Hematopoietic multipotent progenitor cell (in vitro differentiated cells): ENCODE measurements around the gene GPC6. TPM values are rescaled to one million over a fixed set of nuclear protein-coding genes. Genes with fewer than 3 reads are reported as not detected.
"Not testable (repeated sequence)": the region's sequence is repeated elsewhere in the genome, so short reads cannot be mapped to it uniquely, and the experiment has no call there.

Source experiments
- DNase-seq, 3 donors: peaks; one replicate each; pipeline ENCODE4 v3.0.0-alpha.2; 2011 to 2015; ENCODE audit warnings: low read depth in 2 of 3, low spot score in 2 of 3
- total RNA-seq: library from RNA; depleted of rRNA; stranded (reverse); fragments of >200 nt; gene quantifications from one replicate; pipeline ENCODE4 v1.2.3, GENCODE V29; 2012

The GPC6 gene
- total RNA-seq, result 0.54 TPM

GRCh38 chr13:93226623-93227279, at the start of gene GPC6:
Gene GPC6 (plus strand): TSS chr13:93226807.
- DNase-seq, result peak in 2 of 3 donors; percentile 37 to 53

GRCh38 chr13:93180356-93180969, 46.1 kb upstream of the GPC6 start:
- DNase-seq, result no peak

DNA sequence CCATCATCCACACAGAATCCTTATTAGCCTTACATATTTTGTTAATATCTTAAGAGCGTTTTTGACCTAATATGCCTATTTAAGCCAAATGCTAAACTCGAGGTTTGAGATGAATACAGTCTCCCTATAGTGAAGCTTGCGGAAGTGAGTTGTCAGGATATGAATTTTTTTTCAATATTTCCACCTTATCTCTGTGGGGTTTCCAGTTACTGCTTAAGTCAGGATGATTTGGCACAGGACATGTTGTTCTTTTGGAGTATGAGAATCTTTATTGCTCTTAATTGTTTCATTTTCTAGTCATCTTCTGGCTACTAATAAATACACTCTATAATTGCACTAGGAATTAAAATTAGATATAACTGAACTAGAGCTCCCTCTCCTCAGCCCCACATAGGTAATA, 44.2 kb upstream of the GPC6 start:
- no peak for DNase-seq

DNA sequence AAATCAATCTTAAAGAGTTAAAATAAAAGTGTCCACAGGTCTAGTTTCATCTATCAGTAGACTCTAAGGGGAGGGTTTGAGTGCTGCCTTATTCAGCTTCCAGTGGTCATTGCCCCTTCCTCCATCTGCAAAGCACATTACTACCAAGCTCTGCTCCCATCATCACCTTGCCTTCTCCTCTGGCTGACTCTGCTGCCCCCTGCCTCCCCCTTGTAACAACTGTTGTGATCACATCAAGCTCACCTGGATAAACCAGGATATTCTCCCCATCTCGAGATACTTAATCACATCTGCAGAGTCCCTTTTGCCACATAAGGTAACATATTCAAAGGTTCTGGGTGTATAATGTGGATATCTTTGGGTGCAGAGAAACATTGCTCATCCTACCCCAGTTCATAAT, 43.3 kb upstream of the GPC6 start:
- no peak for DNase-seq

- DNase-seq, result no peak
Observed at GRCh38 chr13:93190006-93190405, 36.6 kb upstream of the GPC6 start.

GRCh38 chr13:93193682-93194081, 32.9 kb upstream of the GPC6 start:
- no peak for DNase-seq

DNA sequence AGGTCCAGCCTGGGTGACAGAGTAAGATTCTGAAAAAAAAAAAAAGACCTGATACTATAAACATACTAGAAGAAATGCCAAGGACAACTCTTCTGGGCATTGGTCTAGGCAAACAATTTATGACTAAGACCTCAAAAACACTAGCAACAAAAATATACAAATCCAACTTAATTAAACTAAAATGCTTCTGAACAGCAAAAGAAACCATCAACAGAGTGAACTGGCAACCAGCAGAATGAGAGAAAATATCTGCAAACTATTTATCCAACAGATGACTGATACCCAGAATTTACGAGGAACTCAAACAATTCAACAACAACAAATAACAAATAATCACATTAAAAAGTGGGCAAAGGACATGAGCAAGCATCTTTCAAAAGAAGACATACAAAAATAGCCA, 26.8 kb upstream of the GPC6 start:
- DNase-seq, result no peak

GRCh38 chr13:93200626-93201025, 26.0 kb upstream of the GPC6 start:
- no peak for DNase-seq

DNA sequence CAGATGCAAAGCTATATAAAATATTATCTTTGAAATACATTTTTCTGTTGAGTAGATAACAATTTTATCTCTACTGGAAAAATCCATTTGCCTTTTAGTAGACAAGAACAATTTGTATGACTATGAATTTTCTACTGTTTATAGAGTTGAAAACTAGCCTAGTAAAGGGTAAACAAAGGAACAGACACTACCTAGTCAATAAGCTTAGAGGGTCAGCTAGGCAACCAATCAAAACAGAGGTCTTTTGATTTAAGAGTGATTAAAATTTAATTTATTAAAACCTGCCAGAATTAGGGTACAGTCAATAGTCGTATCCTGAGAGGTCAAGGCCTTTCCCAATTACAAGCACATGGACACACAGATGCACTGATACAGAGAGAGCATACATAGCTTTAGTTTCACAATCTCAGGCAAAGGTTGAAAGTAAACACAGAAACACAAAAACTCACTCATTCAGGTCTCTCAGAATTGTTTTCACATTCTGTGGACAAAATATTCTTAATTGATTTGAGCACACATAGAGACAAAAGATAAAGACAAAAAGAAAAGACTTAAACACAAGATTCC, 24.5 kb upstream of the GPC6 start:
- no peak for DNase-seq

DNA sequence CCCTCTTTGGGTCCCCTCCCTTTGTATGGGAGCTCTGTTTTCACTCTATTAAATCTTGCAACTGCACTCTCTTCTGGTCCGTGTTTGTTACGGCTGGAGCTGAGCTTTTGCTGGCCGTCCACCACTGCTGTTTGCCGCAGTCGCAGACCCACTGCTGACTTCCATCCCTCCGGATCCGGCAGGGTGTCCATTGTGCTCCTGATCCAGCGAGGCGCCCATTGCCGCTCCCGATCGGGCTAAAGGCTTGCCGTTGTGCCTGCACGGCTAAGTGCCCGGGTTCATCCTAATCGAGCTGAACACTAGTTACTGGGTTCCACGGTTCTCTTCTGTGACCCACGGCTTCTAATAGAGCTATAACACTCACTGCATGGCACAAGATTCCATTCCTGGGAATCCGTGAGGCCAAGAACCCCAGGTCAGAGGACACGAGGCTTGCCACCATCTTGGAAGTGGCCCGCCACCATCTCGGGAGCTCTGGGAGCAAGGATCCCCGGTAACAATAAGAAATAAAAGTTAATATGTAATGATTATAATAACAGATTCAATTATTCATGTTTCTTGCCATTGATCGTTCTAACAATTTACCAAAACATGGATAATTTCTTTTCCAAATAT, 19.7 kb upstream of the GPC6 start:
- not testable (repeated sequence) for DNase-seq

GRCh38 chr13:93216122-93216521, 10.5 kb upstream of the GPC6 start:
- no peak for DNase-seq

DNA sequence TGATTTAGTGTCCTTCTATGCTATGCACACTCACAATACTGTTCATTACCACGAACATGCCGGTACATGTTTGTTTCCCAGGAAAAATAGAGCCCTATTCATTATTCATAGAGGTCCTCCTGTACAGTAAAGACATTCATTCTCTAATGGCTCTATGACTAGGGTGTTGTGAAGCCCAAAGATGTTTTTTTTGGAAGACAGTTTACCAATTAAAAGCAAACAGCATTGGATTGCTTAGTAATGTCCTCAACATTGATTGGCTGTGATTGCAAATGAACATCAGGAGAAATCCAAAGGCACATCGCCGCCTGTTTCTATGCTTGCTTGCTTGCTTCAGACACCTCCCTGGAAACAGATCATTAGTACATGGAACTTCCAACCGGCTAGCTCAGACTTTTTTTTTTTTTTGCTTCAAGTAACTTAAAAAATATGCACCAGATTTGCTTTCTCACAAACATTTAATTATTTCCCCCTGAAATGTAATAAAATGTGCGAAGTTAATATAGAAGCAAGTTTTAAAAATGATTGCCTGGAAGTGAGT, 8.8 kb upstream of the GPC6 start:
- no peak for DNase-seq

GRCh38 chr13:93218583-93218982, 8.0 kb upstream of the GPC6 start:
- DNase-seq, result no peak

- DNase-seq, result no peak
Observed at GRCh38 chr13:93220073-93220472, 6.5 kb upstream of the GPC6 start.

GRCh38 chr13:93222976-93223375, 3.6 kb upstream of the GPC6 start:
- DNase-seq, result no peak

DNA sequence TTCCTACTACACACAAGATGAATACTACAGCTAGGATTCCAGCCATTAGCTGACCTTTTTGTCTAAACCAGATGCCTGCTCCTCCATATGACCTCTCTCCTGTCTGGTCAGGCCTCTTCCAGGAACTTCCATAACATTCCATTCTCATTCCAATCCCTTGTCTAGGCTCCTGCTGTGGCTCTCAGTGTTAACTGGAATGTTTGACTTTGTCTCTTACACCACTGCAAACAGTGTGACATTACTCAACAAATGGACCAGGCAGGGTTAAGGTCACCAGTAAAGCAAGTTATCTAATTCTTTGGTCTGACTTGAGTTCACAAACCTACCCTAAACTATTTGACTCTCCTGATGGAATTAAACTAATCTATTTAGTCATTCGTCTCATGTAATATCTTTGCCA, 2.1 kb upstream of the GPC6 start:
- DNase-seq, result no peak

DNA sequence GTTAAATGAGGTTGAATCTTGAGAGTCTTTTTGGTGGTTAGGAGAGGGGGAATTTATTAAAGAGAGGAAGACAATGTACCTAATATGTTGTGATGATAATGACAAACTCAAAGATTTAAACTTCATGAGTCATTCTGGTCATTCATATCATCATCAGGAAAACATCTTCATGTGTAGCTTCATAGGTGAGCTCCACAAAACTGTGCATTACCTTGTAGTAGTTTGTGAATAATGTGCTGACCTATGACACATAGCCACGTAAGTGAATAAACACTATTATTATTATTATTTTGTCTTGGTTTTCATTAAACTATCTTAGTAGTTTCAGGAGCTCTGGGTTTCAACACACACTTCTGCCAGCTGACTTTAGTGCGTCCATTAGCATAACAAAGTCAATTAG, 997 bp upstream of the GPC6 start:
- no peak for DNase-seq

GRCh38 chr13:93226065-93226622, 463 bp upstream of the GPC6 start:
- DNase-seq, result no peak

DNA sequence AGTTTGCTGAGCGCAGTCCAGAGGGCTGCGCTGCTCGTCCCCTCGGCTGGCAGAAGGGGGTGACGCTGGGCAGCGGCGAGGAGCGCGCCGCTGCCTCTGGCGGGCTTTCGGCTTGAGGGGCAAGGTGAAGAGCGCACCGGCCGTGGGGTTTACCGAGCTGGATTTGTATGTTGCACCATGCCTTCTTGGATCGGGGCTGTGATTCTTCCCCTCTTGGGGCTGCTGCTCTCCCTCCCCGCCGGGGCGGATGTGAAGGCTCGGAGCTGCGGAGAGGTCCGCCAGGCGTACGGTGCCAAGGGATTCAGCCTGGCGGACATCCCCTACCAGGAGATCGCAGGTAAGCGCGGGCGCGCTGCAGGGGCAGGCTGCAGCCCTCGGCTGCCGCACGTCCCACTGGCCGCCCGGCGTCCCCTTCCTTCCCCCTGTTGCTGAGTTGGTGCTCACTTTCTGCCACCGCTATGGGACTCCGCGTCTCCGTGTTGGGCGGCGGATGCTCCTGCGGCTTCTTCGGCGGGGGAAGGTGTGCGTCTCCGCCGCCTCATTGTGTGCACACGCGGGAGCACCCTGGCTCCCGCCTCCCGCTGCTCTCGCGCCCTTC, 772 bp downstream of the GPC6 start:
- peak in 1 of 3 donors; percentile 25 for DNase-seq

- DNase-seq, result peak in 2 of 3 donors; percentile 68 to 79
Observed at GRCh38 chr13:93227878-93228642, 1.5 kb downstream of the GPC6 start.
